Parathyroid adenoma (tissue), 2 donors: ENCODE measurements around the gene MELTF.

Experiments used
- H2AFZ ChIP-seq: fragments of 300-600 bp; sonication (generic); one replicate; pipeline ENCODE4 v1.7.0; 2017; ENCODE audit warnings: antibody characterized with exemption, mild to moderate bottlenecking
- H3K27ac ChIP-seq: fragments of 300-600 bp; sonication (generic); one replicate; pipeline ENCODE4 v1.7.0; 2017
- H3K27me3 ChIP-seq: fragments of 300-600 bp; sonication (generic); one replicate; pipeline ENCODE4 v1.7.0; 2017; ENCODE audit warnings: low read length; ENCODE audit not compliant: control insufficient read depth, insufficient read depth
- H3K36me3 ChIP-seq: fragments of 300-600 bp; sonication (generic); one replicate; pipeline ENCODE4 v1.7.0; 2017; ENCODE audit warnings: low read length; ENCODE audit not compliant: control insufficient read depth, insufficient read depth
- H3K4me1 ChIP-seq: fragments of 300-600 bp; sonication (generic); one replicate; pipeline ENCODE4 v1.7.0; 2017; ENCODE audit warnings: control low read depth
- H3K4me2 ChIP-seq: fragments of 300-600 bp; sonication (generic); one replicate; pipeline ENCODE4 v1.7.0; 2017; ENCODE audit warnings: low read length
- H3K4me3 ChIP-seq: fragments of 300-600 bp; sonication (generic); one replicate; pipeline ENCODE4 v1.7.0; 2017; ENCODE audit warnings: low read depth, low read length
- H3K79me2 ChIP-seq: fragments of 300-600 bp; sonication (generic); one replicate; pipeline ENCODE4 v1.7.0; 2017; ENCODE audit warnings: control low read depth
- H3K9ac ChIP-seq: fragments of 300-600 bp; sonication (generic); one replicate; pipeline ENCODE4 v1.7.0; 2017; ENCODE audit warnings: mild to moderate bottlenecking
- H3K9me3 ChIP-seq: fragments of 300-600 bp; sonication (generic); one replicate; pipeline ENCODE4 v1.7.0; 2017; ENCODE audit warnings: low read length; ENCODE audit not compliant: control insufficient read depth
- CTCF ChIP-seq: fragments of 300-600 bp; sonication (generic); IDR thresholded peaks from one replicate; pipeline ENCODE4 v1.7.0; 2017; ENCODE audit warnings: antibody characterized with exemption, mild to moderate bottlenecking
- donor health status: primary hyperparathyroidism.

MELTF gene

GRCh38 chr3:197002701-197003454 lies 26.7 kb downstream of the MELTF start:
- Histone ChIP-seq H2AFZ (peak overlapping the region; percentile 100), H3K27me3 (no peaks in the 10 kb centered on the region), H3K4me3 (peak overlapping the region; percentile 63), H3K36me3 (no peaks in the 10 kb centered on the region), H3K4me2 (peak overlapping the region; percentile 88), H3K4me1 (peaks cover 6% of the 10 kb centered on the region), H3K79me2 (no peaks in the 10 kb centered on the region), H3K27ac (peak overlapping the region; percentile 70), H3K9me3 (no peaks in the 10 kb centered on the region), H3K9ac (peak overlapping the region; percentile 89)
- peak; percentile 70 for TF ChIP-seq CTCF

DNA sequence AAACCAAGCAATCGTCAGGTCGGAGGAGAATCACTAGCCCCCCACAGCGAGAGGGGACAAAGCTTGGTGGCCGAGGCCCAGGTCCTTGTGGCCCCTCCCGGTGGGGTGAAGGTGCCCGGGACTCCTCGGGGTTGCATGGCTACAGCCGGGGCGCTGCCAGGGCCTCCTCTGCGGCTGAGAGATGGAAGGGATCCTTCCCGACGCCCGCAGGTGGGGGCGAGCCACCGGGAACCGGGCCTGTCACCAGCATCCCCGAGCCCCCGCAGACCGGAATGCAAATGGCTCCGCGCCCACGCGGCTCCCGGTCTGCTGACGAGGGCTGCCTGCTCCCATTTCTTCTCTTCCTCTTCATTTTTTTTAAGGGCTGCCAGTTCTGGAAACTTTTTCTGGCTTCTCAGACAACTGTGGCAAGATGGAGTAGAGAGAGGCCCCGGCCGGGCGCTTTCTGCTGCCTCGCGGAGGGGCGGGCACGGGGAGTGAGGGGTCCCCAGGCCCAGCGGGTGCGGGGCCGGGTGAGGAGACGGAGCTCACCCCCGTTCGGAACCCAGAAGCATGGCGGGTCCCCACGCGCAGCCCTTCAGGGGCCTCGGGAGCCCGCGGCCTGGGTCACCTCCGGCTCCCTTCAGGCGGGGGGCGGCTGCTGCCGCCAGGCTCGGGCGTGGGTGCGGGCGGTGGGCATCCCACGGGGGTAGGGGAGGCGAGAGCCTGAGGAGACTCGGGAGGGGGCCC lies 27.5 kb downstream of the MELTF start:
- H3K4me3 ChIP-seq, result peak overlapping the region; percentile 63
- peak overlapping the region; percentile 70 for H3K27ac ChIP-seq
- peak overlapping the region; percentile 100 for H2AFZ ChIP-seq
- TF ChIP-seq CTCF, result no peak
- no peaks in the 10 kb centered on the region for H3K79me2 ChIP-seq
- no peaks in the 10 kb centered on the region for H3K9me3 ChIP-seq
- H3K36me3 ChIP-seq, result no peaks in the 10 kb centered on the region
- no peaks in the 10 kb centered on the region for H3K27me3 ChIP-seq
- H3K9ac ChIP-seq, result peak overlapping the region; percentile 89
- H3K4me2 ChIP-seq, result peak overlapping the region; percentile 88
- H3K4me1 ChIP-seq, result peaks cover 6% of the 10 kb centered on the region

- peak overlapping the region; percentile 70 for H3K27ac ChIP-seq
- no peak overlapping the region for H3K9ac ChIP-seq
- H3K4me3 ChIP-seq, result no peak overlapping the region
Measured at GRCh38 chr3:197001106-197001971, 28.3 kb downstream of the MELTF start.

GRCh38 chr3:197000211-197000610 lies 29.4 kb downstream of the MELTF start:
- TF ChIP-seq CTCF, result no peak
- H3K9ac ChIP-seq, result no peak overlapping the region
- H3K27me3 ChIP-seq, result no peaks in the 10 kb centered on the region
- no peak overlapping the region for H3K4me2 ChIP-seq
- H3K4me1 ChIP-seq, result peaks cover 12% of the 10 kb centered on the region
- no peaks in the 10 kb centered on the region for H3K36me3 ChIP-seq
- H3K79me2 ChIP-seq, result no peaks in the 10 kb centered on the region
- no peak overlapping the region for H2AFZ ChIP-seq
- H3K9me3 ChIP-seq, result no peaks in the 10 kb centered on the region
- no peak overlapping the region for H3K4me3 ChIP-seq
- no peak overlapping the region for H3K27ac ChIP-seq

More at GRCh38 chr3:197001106-197001971, 28.3 kb downstream of the MELTF start:
- no peaks in the 10 kb centered on the region for H3K27me3 ChIP-seq
- H3K79me2 ChIP-seq, result no peaks in the 10 kb centered on the region
- H3K4me1 ChIP-seq, result peaks cover 12% of the 10 kb centered on the region
- H3K9me3 ChIP-seq, result no peaks in the 10 kb centered on the region
- H3K36me3 ChIP-seq, result no peaks in the 10 kb centered on the region
- H3K4me2 ChIP-seq, result peak overlapping the region; percentile 88
- peak overlapping the region; percentile 100 for H2AFZ ChIP-seq
- no peak for TF ChIP-seq CTCF
